ENCODE results near the gene SMIM9. TPM values are rescaled to one million over a fixed set of nuclear protein-coding genes. Genes with fewer than 3 reads are reported as not detected.
"Not testable (repeated sequence)": the region's sequence is repeated elsewhere in the genome, so short reads cannot be mapped to it uniquely, and the experiment has no call there.

The SMIM9 gene
- total RNA-seq (2012; rRNA removed): not detected in 2 replicates

DNA sequence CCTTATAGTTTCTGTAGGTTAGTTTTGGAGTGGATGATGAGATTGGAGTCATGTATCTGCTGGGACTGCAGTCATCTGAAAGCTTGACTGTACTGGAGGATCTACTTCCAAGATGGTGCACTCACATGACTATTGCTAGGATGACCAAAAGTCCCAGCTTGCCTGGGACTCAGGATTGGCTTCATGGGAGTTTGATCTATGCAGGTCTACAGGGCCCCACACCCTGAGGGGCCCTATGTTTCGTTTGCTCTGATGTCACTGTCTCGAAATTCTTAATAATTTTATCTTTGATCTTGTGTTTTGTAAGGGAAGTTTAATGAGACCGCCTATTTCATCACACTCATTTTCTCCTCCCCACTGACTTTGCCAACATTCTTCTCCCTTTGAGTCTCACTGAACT, at the start of gene SMIM9:
Gene SMIM9, minus strand, starts transcription at position 101 of the 400 bp plus-strand sequence. CDS start 3,806 bp downstream, outside the sequence.
- H3K9ac ChIP-seq (ENCODE audit: low read depth, low read length): no peak within 1 kb of the TSS
- no peaks in the 10 kb centered on the region for H3K27me3 ChIP-seq (ENCODE audit: control insufficient read depth, insufficient read depth, low read length)
- H3K9me3 ChIP-seq (replicated peaks; ENCODE audit: low read length): no peaks in the 10 kb centered on the region
- H3K4me1 ChIP-seq (ENCODE audit: control insufficient read depth, insufficient read depth, low read length): no peaks in the 10 kb centered on the region
- H3K4me3 ChIP-seq (ENCODE audit: low read length): no peak within 1 kb of the TSS
- H3K4me2 ChIP-seq (ENCODE audit: low read length): no peak within 1 kb of the TSS
- no peaks in the 10 kb centered on the region for H3K36me3 ChIP-seq (ENCODE audit: insufficient read depth, low read length)

DNA sequence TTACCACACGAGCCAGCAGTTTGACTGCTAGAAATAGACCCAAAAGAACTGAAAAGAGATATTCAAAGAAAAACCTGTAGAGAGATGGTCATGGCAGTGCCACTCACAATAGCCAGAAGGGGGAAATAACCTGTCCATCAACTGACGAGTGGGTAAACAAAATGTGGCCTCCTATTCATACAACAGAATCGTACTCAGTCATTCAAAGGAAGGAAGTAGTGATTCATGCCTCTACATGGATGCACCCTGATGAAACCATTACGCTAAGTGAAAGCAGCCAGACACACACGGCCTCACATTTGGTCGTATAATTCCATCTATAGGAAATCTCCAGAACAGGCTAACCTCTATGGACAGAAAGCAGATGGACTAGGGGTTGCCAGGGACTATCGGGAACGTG, 49.6 kb upstream of the SMIM9 start:
- H3K27me3 ChIP-seq (ENCODE audit: control insufficient read depth, insufficient read depth, low read length); H3K36me3 ChIP-seq (ENCODE audit: insufficient read depth, low read length); H3K9ac ChIP-seq (ENCODE audit: low read depth, low read length); H3K4me2 ChIP-seq (ENCODE audit: low read length); H3K9me3 ChIP-seq (replicated peaks; ENCODE audit: low read length); H3K4me3 ChIP-seq (ENCODE audit: low read length); H3K4me1 ChIP-seq (ENCODE audit: control insufficient read depth, insufficient read depth, low read length): not testable (repeated sequence)

DNA sequence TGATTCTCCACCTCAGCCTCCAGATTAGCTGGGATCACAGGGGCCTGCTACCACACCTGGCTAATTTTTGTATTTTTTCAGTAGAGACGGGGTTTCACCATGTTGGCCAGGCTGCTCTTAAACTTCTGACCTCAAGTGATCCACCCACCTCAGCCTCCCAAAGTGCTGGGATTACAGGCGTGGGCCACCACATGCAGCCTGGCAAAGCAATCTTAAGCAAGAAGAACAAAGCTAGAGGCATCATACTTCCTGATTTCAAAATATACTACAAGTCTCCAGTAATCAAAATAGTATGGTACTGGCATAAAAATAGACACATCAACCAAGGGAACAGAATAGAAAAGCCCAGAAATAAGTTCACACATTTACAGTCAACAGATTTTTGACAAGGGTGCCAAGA, 38.9 kb upstream of the SMIM9 start:
- H3K27me3 ChIP-seq (ENCODE audit: control insufficient read depth, insufficient read depth, low read length): no peaks in the 10 kb centered on the region
- H3K9ac ChIP-seq (ENCODE audit: low read depth, low read length): no peak overlapping the region
- no peaks in the 10 kb centered on the region for H3K4me1 ChIP-seq (ENCODE audit: control insufficient read depth, insufficient read depth, low read length)
- no peak overlapping the region for H3K4me2 ChIP-seq (ENCODE audit: low read length)
- H3K9me3 ChIP-seq (replicated peaks; ENCODE audit: low read length): no peaks in the 10 kb centered on the region
- no peak overlapping the region for H3K4me3 ChIP-seq (ENCODE audit: low read length)
- H3K36me3 ChIP-seq (ENCODE audit: insufficient read depth, low read length): no peaks in the 10 kb centered on the region

DNA sequence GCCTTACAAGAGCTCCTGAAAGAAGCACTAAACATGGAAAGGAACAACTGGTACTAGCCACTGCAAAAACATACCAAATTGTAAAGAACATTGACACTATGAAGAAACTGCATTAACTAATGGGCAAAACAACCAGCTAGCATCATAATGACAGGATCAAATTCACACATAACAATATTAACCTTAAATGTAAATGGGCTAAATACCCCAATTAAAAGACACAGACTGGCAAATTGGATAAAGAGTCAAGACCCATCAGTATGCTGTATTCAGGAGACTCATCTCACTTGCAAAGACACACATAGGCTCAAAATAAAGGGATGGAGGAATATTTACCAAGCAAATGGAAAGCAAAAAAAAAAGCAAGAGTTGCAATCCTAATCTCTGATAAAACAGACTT, 34.1 kb upstream of the SMIM9 start:
- not testable (repeated sequence) for H3K4me2 ChIP-seq (ENCODE audit: low read length); H3K27me3 ChIP-seq (ENCODE audit: control insufficient read depth, insufficient read depth, low read length); H3K9ac ChIP-seq (ENCODE audit: low read depth, low read length); H3K9me3 ChIP-seq (replicated peaks; ENCODE audit: low read length); H3K4me3 ChIP-seq (ENCODE audit: low read length); H3K4me1 ChIP-seq (ENCODE audit: control insufficient read depth, insufficient read depth, low read length); H3K36me3 ChIP-seq (ENCODE audit: insufficient read depth, low read length)

DNA sequence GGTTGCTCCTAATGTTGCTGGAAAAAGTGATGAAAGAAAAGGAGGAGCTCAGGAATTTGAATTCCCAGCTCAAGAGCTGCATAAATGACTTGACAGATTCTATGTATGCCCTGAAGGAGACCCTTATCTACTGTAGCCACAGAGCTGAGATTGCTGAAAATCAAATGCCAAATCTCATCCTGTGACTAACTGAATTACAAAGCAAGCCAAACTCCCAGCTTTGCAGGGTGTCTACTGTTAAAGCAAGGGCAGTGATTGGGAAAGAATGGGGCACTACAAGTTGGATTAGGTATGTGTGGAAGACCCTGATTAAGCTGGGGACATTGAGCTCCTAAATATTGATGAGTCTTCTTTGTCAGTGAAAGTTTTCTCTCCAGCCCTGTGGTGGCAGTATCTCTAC, 20.8 kb upstream of the SMIM9 start:
- no peaks in the 10 kb centered on the region for H3K27me3 ChIP-seq (ENCODE audit: control insufficient read depth, insufficient read depth, low read length)
- no peaks in the 10 kb centered on the region for H3K4me1 ChIP-seq (ENCODE audit: control insufficient read depth, insufficient read depth, low read length)
- H3K9ac ChIP-seq (ENCODE audit: low read depth, low read length): no peak overlapping the region
- no peak overlapping the region for H3K4me3 ChIP-seq (ENCODE audit: low read length)
- H3K4me2 ChIP-seq (ENCODE audit: low read length): no peak overlapping the region
- no peaks in the 10 kb centered on the region for H3K36me3 ChIP-seq (ENCODE audit: insufficient read depth, low read length)
- H3K9me3 ChIP-seq (replicated peaks; ENCODE audit: low read length): no peaks in the 10 kb centered on the region

DNA sequence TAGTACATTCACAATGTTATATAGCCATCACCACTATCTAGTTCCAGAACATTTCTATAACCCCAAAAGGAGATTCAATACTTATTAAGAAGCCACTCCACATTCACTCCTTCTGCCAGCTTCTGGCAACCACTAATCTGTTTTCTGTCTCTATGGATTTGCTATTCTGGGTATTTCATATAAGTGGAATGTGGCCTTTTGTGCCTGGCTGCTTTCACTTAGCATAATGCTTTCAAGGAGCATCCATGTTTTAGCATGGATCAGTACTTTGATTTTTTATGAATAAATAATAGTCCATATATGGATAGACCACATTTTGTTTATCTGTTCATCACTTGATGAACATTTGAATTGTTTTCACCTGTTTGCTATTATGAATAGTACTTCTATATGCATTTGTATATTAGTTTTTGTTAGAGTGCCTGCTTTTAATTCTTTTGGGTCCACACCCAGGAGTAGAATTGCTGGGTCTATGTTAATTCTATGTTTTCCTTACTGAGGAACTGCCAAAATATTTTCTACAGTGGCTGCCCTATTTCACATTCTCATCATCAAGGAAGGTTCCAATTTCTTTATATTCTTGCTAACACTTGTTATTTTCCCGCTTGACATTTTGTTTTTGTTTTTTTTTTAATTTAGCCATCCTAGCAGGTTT, 16.6 kb upstream of the SMIM9 start:
- H3K36me3 ChIP-seq (ENCODE audit: insufficient read depth, low read length): no peaks in the 10 kb centered on the region
- no peaks in the 10 kb centered on the region for H3K27me3 ChIP-seq (ENCODE audit: control insufficient read depth, insufficient read depth, low read length)
- no peak overlapping the region for H3K4me2 ChIP-seq (ENCODE audit: low read length)
- no peaks in the 10 kb centered on the region for H3K9me3 ChIP-seq (replicated peaks; ENCODE audit: low read length)
- H3K4me1 ChIP-seq (ENCODE audit: control insufficient read depth, insufficient read depth, low read length): no peaks in the 10 kb centered on the region
- H3K9ac ChIP-seq (ENCODE audit: low read depth, low read length): no peak overlapping the region
- H3K4me3 ChIP-seq (ENCODE audit: low read length): no peak overlapping the region

DNA sequence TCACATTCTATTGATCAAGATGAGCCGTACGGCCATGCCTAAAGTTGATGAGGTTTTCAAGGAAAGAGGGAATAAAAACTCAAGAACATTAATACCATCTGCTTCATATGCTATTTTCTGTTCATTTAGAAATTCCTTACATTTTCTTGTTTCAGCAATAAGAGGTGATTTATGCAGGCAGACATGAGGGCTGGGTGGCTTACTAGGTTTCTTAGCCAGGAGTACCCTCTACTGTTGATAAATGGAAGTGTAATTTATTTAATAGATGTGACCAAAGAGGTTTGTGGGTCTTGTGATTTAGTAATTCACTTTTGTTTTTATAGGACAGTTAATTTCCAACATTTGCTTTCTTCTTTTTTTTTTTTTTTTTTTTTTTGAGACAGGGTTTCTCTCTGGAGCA, 6.4 kb upstream of the SMIM9 start:
- Histone ChIP-seq H3K36me3 (ENCODE audit: insufficient read depth, low read length) (no peaks in the 10 kb centered on the region), H3K9me3 (replicated peaks; ENCODE audit: low read length) (peaks cover 4% of the 10 kb centered on the region), H3K27me3 (ENCODE audit: control insufficient read depth, insufficient read depth, low read length) (no peaks in the 10 kb centered on the region), H3K9ac (ENCODE audit: low read depth, low read length) (no peak overlapping the region), H3K4me1 (ENCODE audit: control insufficient read depth, insufficient read depth, low read length) (no peaks in the 10 kb centered on the region), H3K4me3 (ENCODE audit: low read length) (no peak overlapping the region), H3K4me2 (ENCODE audit: low read length) (no peak overlapping the region)

DNA sequence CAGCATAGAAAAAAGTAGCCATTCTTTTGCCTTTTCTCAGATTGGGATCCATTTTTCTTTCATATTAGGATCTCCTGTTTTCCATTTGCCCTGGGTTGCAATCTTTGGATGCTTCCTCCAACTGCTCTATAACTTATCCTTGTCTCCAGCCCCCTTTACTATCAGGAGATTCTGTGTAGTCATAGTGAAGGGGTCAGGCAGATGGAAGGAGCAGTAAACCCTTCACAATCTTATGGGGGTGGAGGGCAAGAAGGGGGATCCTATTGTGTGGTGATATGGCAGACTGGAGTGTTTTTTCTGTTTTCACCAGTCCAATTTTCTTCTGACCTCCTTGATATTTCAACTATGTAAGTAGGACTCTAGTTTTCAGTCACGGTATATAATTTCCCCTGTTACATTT, 1.7 kb upstream of the SMIM9 start:
- Histone ChIP-seq H3K4me3 (ENCODE audit: low read length) (no peak overlapping the region), H3K9ac (ENCODE audit: low read depth, low read length) (no peak overlapping the region), H3K4me1 (ENCODE audit: control insufficient read depth, insufficient read depth, low read length) (no peaks in the 10 kb centered on the region)

DNA sequence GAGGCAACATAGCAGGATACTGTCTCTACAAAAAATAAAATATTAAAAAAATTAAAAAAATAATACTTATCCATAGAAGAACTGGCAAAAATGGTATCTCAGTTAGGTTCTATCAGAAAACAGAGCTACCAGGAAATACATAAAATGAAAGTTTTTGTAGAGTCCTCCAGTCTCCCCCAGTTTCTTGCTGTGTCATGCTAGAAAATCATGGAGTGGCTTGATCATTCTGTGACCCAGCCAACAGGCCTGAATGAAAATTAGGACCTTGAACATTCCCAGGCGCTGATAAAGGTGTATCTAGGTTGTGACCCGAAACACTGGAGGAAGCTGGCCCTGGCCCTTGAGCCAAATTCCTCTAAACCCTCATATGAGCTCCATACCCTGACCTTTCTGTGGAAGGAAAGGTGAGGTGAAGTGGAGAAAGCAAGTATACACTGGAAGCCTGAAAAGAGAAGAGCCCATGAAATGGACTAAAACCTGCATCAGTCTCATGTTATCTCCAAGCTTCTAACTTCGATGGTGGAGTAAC, 652 bp downstream of the SMIM9 start:
- Histone ChIP-seq H3K4me1 (ENCODE audit: control insufficient read depth, insufficient read depth, low read length) (no peaks in the 10 kb centered on the region), H3K9ac (ENCODE audit: low read depth, low read length) (no peak overlapping the region), H3K4me3 (ENCODE audit: low read length) (no peak overlapping the region), H3K36me3 (ENCODE audit: insufficient read depth, low read length) (no peaks in the 10 kb centered on the region), H3K9me3 (replicated peaks; ENCODE audit: low read length) (no peaks in the 10 kb centered on the region), H3K27me3 (ENCODE audit: control insufficient read depth, insufficient read depth, low read length) (no peaks in the 10 kb centered on the region), H3K4me2 (ENCODE audit: low read length) (no peak overlapping the region)

More for the DNA sequence above, 1.7 kb upstream of the SMIM9 start:
- Histone ChIP-seq H3K27me3 (ENCODE audit: control insufficient read depth, insufficient read depth, low read length) (no peaks in the 10 kb centered on the region), H3K9me3 (replicated peaks; ENCODE audit: low read length) (peaks cover 4% of the 10 kb centered on the region), H3K4me2 (ENCODE audit: low read length) (no peak overlapping the region), H3K36me3 (ENCODE audit: insufficient read depth, low read length) (no peaks in the 10 kb centered on the region)

DNA sequence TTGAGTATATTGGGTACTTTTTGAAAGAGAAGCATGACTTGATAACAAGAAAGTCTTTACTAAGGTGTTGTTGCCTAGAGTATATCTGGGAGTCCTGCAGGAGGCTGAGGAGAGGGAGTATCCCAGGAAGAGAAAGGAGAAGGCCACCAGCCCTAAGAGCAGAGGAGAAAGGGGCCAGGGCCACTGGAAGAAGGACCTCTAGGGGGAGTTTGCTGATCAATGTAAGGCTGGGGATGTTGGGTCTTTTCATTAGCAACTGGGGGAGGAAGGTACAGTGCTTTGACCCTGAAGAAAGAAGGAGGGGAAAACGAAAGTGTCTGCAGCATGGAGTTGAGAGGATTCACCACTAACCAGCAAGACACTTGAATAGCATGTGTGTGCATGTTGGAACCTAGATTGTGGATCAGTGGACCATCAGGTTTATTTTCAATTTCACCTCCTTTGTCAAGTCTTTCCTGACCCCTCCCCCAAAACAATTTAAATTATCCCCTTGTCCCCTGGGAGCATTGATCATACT, 4.5 kb downstream of the SMIM9 start:
- Histone ChIP-seq H3K9me3 (replicated peaks; ENCODE audit: low read length) (no peaks in the 10 kb centered on the region), H3K9ac (ENCODE audit: low read depth, low read length) (no peak overlapping the region), H3K4me2 (ENCODE audit: low read length) (no peak overlapping the region), H3K4me3 (ENCODE audit: low read length) (no peak overlapping the region), H3K36me3 (ENCODE audit: insufficient read depth, low read length) (no peaks in the 10 kb centered on the region), H3K27me3 (ENCODE audit: control insufficient read depth, insufficient read depth, low read length) (no peaks in the 10 kb centered on the region), H3K4me1 (ENCODE audit: control insufficient read depth, insufficient read depth, low read length) (no peaks in the 10 kb centered on the region)

DNA sequence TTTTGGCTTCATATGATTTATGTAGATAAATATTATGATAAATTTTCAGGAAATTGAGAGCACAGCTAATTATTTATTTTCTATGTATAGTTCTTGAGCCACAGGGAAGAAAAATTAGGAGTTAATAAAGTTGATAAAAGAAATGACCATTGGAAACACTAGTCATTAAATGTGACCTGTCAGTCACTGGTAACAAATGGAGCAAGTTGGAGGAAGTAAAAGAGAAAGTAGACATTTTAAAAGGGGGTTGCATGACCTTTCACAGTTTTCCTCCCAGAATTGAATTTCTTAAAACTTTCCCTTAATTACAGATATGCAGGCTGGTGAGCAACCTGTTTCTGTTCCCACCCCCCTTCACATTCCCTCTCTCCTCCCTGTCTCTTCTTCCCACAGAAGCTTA, 5.3 kb downstream of the SMIM9 start:
- no peaks in the 10 kb centered on the region for H3K9me3 ChIP-seq (replicated peaks; ENCODE audit: low read length)
- H3K9ac ChIP-seq (ENCODE audit: low read depth, low read length): no peak overlapping the region

DNA sequence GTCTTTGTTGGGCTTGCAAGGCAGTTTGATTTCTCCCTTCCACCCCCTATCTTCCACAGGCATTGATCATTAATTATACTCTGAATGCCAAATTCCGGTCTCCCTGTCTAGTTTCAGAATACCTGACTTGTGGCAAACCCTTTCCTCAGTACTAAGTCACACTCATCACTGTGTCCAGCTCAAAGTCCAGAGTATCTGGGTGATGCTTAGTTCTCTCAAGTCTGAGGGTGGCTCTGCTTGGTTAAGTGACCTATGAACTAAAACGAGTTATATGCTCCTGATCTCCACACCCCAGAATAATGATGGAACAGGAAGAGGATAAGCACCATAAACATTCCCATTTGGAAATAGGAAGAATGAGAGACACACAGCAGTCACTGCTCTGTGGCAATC, 6.5 kb downstream of the SMIM9 start:
- no peak overlapping the region for H3K4me2 ChIP-seq (ENCODE audit: low read length)

More for the DNA sequence above, 5.3 kb downstream of the SMIM9 start:
- Histone ChIP-seq H3K36me3 (ENCODE audit: insufficient read depth, low read length) (no peaks in the 10 kb centered on the region), H3K4me2 (ENCODE audit: low read length) (no peak overlapping the region), H3K4me3 (ENCODE audit: low read length) (no peak overlapping the region), H3K27me3 (ENCODE audit: control insufficient read depth, insufficient read depth, low read length) (no peaks in the 10 kb centered on the region), H3K4me1 (ENCODE audit: control insufficient read depth, insufficient read depth, low read length) (no peaks in the 10 kb centered on the region)

More for the DNA sequence above, 6.5 kb downstream of the SMIM9 start:
- no peaks in the 10 kb centered on the region for H3K27me3 ChIP-seq (ENCODE audit: control insufficient read depth, insufficient read depth, low read length)
- no peaks in the 10 kb centered on the region for H3K36me3 ChIP-seq (ENCODE audit: insufficient read depth, low read length)
- H3K9ac ChIP-seq (ENCODE audit: low read depth, low read length): no peak overlapping the region
- H3K4me1 ChIP-seq (ENCODE audit: control insufficient read depth, insufficient read depth, low read length): no peaks in the 10 kb centered on the region
- H3K4me3 ChIP-seq (ENCODE audit: low read length): no peak overlapping the region
- H3K9me3 ChIP-seq (replicated peaks; ENCODE audit: low read length): no peaks in the 10 kb centered on the region
